Right lobe of liver (tissue), 4 donors: ENCODE results near the gene LDAH.

ENCODE experiments used
- POLR2A ChIP-seq: fragments of 450-650 bp; IDR thresholded peaks from one replicate; pipeline ENCODE4 v1.6.1; 2017; ENCODE audit warnings: antibody characterized with exemption, mild to moderate bottlenecking
- TF ChIP-seq, protein P1 (sequence below), 4 donors: fragments of 200-600 bp in 3 of 4; fragments of 450-650 bp in 1 of 4; IDR thresholded peaks; one replicate each; pipeline versions ENCODE4 v1.5.1 to v1.8.0; 2016 to 2022; ENCODE audit warnings: antibody characterized with exemption in 4 of 4, mild to moderate bottlenecking in 2 of 4
- donor health status: DM: no; HTN: no; CAD: no.
- donor health status: DM: no; HTN: no; CAD: no.
- donor health status: DM: no; HTN: yes; CAD: no.

DNA sequence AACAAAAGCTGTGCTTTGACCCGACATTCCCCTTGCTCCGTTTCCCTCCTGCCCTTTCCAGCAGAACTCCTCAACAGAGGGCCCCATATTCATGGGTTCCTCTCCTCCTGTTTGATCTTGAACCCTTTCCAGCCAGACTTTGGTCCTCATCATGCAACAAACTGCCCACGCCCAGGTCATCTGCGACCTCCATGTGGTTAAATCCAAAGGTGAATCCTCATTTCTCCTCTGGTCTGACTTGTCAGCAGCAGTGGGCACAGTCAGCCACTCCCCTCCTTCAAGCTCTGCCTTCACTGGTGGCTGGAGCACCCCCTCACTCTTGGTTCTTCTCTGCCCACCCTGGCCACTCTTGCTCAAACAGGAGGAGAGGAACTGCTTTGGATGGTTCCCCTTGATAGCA is 174.7 kb downstream of the LDAH start:
- TF ChIP-seq, protein P1, sequence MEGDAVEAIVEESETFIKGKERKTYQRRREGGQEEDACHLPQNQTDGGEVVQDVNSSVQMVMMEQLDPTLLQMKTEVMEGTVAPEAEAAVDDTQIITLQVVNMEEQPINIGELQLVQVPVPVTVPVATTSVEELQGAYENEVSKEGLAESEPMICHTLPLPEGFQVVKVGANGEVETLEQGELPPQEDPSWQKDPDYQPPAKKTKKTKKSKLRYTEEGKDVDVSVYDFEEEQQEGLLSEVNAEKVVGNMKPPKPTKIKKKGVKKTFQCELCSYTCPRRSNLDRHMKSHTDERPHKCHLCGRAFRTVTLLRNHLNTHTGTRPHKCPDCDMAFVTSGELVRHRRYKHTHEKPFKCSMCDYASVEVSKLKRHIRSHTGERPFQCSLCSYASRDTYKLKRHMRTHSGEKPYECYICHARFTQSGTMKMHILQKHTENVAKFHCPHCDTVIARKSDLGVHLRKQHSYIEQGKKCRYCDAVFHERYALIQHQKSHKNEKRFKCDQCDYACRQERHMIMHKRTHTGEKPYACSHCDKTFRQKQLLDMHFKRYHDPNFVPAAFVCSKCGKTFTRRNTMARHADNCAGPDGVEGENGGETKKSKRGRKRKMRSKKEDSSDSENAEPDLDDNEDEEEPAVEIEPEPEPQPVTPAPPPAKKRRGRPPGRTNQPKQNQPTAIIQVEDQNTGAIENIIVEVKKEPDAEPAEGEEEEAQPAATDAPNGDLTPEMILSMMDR (IDR thresholded peaks at IDR 0.05): no peak
- no peak for TF ChIP-seq POLR2A
